HG03039 (cell line): Measurements from ENCODE around the gene TSPAN14.

Experiments used
- ATAC-seq: cut with Tn5 transposase; IDR thresholded peaks from one replicate; pipeline ENCODE4 v1.9.1; 2021; ENCODE audit warnings: mild to moderate bottlenecking, moderate library complexity; ENCODE audit not compliant: unreplicated experiment

The TSPAN14 gene

GRCh38 chr10:80502621-80503583, 48.8 kb downstream of the TSPAN14 start:
- ATAC-seq: no peak

GRCh38 chr10:80503584-80504157, 49.6 kb downstream of the TSPAN14 start:
- no peak for ATAC-seq

GRCh38 chr10:80504158-80504811, 50.2 kb downstream of the TSPAN14 start:
- no peak for ATAC-seq

- no peak for ATAC-seq
Observed at GRCh38 chr10:80504897-80505465, 50.9 kb downstream of the TSPAN14 start.

GRCh38 chr10:80506189-80506575, 52.1 kb downstream of the TSPAN14 start:
- no peak for ATAC-seq

- no peak for ATAC-seq
Observed at GRCh38 chr10:80506836-80507487, 52.9 kb downstream of the TSPAN14 start.

- ATAC-seq: no peak
Observed at GRCh38 chr10:80509108-80509402, 54.9 kb downstream of the TSPAN14 start.

- no peak for ATAC-seq
Observed at GRCh38 chr10:80509403-80510161, 55.5 kb downstream of the TSPAN14 start.

GRCh38 chr10:80512031-80512526, 58.0 kb downstream of the TSPAN14 start:
- no peak for ATAC-seq

- no peak for ATAC-seq
Observed at GRCh38 chr10:80513106-80513505, 59.0 kb downstream of the TSPAN14 start.

GRCh38 chr10:80515511-80515910, 61.4 kb downstream of the TSPAN14 start:
- no peak for ATAC-seq

- no peak for ATAC-seq
Observed at GRCh38 chr10:80515941-80516340, 61.8 kb downstream of the TSPAN14 start.

GRCh38 chr10:80516506-80517075, 62.5 kb downstream of the TSPAN14 start:
- no peak for ATAC-seq

GRCh38 chr10:80517416-80518142, 63.5 kb downstream of the TSPAN14 start:
- no peak for ATAC-seq

GRCh38 chr10:80518143-80518806, 64.2 kb downstream of the TSPAN14 start:
- no peak for ATAC-seq

GRCh38 chr10:80518807-80519360, 64.8 kb downstream of the TSPAN14 start:
- ATAC-seq: no peak

- no peak for ATAC-seq
Observed at GRCh38 chr10:80519936-80520650, 66.0 kb downstream of the TSPAN14 start.
